Heart right ventricle (tissue), 16 donors: ENCODE data around the gene SLAMF6. TPM values are rescaled to one million over a fixed set of nuclear protein-coding genes. Genes with fewer than 3 reads are reported as not detected.

Source experiments
- ATAC-seq, 8 donors: fragments of 200-7000 bp; cut with Tn5 transposase; one replicate each; pipeline ENCODE4 v1.9.1; 2020; ENCODE audit warnings: mild to moderate bottlenecking in 8 of 8, moderate library complexity in 8 of 8, moderate number of reproducible peaks in 1 of 8
- DNase-seq, 2 donors: peaks; one replicate each; pipeline ENCODE4 v3.0.0-alpha.2; 2020
- H3K27ac ChIP-seq, 10 donors: fragments of 200-600 bp; sonication (generic) in 2 of 10; one replicate each; pipeline versions ENCODE4 v1.5.0 to v1.8.0; 2020 to 2022; ENCODE audit warnings: mild to moderate bottlenecking in 3 of 10
- H3K27me3 ChIP-seq, 7 donors: fragments of 200-600 bp; one replicate each; pipeline ENCODE4 v1.8.0; 2021 to 2022; ENCODE audit warnings: mild to moderate bottlenecking in 2 of 7
- H3K36me3 ChIP-seq, 9 donors: fragments of 200-600 bp; sonication (generic) in 1 of 9; one replicate each; pipeline versions ENCODE4 v1.5.0 to v1.8.0; 2020 to 2022; ENCODE audit warnings: mild to moderate bottlenecking in 2 of 9
- H3K4me1 ChIP-seq, 9 donors: fragments of 200-600 bp; sonication (generic) in 1 of 9; one replicate each; pipeline versions ENCODE4 v1.5.0 to v1.8.0; 2020 to 2022; ENCODE audit warnings: mild to moderate bottlenecking in 4 of 9
- H3K4me3 ChIP-seq, 10 donors: fragments of 200-600 bp; sonication (generic) in 2 of 10; one replicate each; pipeline versions ENCODE4 v1.5.0 to v1.8.0; 2020 to 2022; ENCODE audit warnings: mild to moderate bottlenecking in 7 of 10, moderate library complexity in 2 of 10
- H3K9me3 ChIP-seq, 11 donors: fragments of 200-600 bp in 10 of 11; sonication (generic) in 2 of 11; one replicate each; pipeline versions ENCODE4 v1.5.0 to v1.8.0; 2013 to 2022; ENCODE audit warnings: mild to moderate bottlenecking in 2 of 11, control low read depth in 1 of 11, moderate library complexity in 1 of 11
- CTCF ChIP-seq, 9 donors: fragments of 200-600 bp; sonication (generic) in 2 of 9; IDR thresholded peaks; one replicate each; pipeline versions ENCODE4 v1.5.0 to v1.8.0; 2021 to 2022; ENCODE audit warnings: antibody characterized with exemption in 9 of 9, mild to moderate bottlenecking in 5 of 9, moderate library complexity in 1 of 9
- WGBS, 2 donors: extraction: QIAGEN DNeasy Blood & Tissue Kit; methylation state at CpG; one replicate each; pipeline ENCODE4 v1.1.7; 2013; ENCODE audit warnings: inconsistent platforms in 1 of 2; 5-methylcytosine and 5-hydroxymethylcytosine counted together
- intact Hi-C, 10 donors: fragments of 100-400 bp; cut with DNase I; formaldehyde crosslinking; loops; one replicate each; pipeline versions ENCODE4 v1.11.1 to v1.14.2; 2022
- polyA plus RNA-seq, 2 donors: library from polyadenylated mRNA; stranded (reverse); fragments of 200-250 nt; gene quantifications; one replicate each; pipeline ENCODE4 v1.2.3, GENCODE V29; 2013
- total RNA-seq, 10 donors: library from RNA; stranded (reverse); fragmentation: NEBNext Ultra II Directional in 3 of 10; extraction: Animal tissue kit (Norgen Biotek cat#: 25700) in 3 of 10; gene quantifications; one replicate each; pipeline versions ENCODE4 v1.2.1 to v1.2.4, GENCODE V29; 2021 to 2023
- donor health status: Arrhythmogenic right ventricular cardiomyopathy.
- donor health status: ischemic (EF 13 %, LVEDD 7.1; RV severe dilation, severe dysfunction).
- donor health status: healthy with polysubstance abuse.
- donor health status: DM: no; HTN: yes; CAD: no.
- donor health status: DM: no; HTN: no; CAD: no.
- donor health status: ischemic (EF 25% LVEDD 6.9; RV normal size, moderate dysfunction).
- donor health status: ischemic (EF 25% LVEDD 5.7; RV mildly dilated, moderate dysfunction).
- donor health status: healthy.
- donor health status: DM: yes; HTN: yes; CAD: no.
- donor health status: Ischemic cardiomyopathy.
- donor health status: ischemic (EF 35%, LVEDD 5.7; RV mildly dilated, moderate dysfunction).
- donor health status: nonischemic (EF 11% LVEDD 7.7; RV severe dilation, severe dysfunction).
- donor health status: DM: yes; HTN: yes; CAD: no.
- donor health status: PGD.
- donor health status: ischemic (EF 29% LVEDD 5.4; RV normal size, mild dysfunction).
- donor health status: nonischemic (EF 23%, LVEDD 6.1; RV moderate dilation, normal function).

Gene SLAMF6
- total and polyA plus RNA-seq, 12 donors: 0.10 to 2.7 (median 0.33) TPM; not detected in 3

- H3K36me3 ChIP-seq: no peaks in the 10 kb centered on the region
- H3K27me3 ChIP-seq: peaks cover 0 to 7% (median 0%) of the 10 kb centered on the region in 7 donors
- peaks cover 0 to 10% (median 0%) of the 10 kb centered on the region in 9 donors for H3K4me1 ChIP-seq
- no peaks in the 10 kb centered on the region for H3K9me3 ChIP-seq
- no peak for TF ChIP-seq CTCF (IDR thresholded peaks at IDR 0.05)
- DNase-seq (no peak), ATAC-seq (no peak)
- intact Hi-C loops: no loop called here
- no peak overlapping the region for H3K27ac ChIP-seq
- H3K4me3 ChIP-seq: no peak overlapping the region
- WGBS, 2 donors: 80 to 86% methylated on average over 1 of the region's 1 CpG
Measured at GRCh38 chr1:160451859-160452232, 71.2 kb downstream of the SLAMF6 start.

GRCh38 chr1:160451119-160451858 is 71.8 kb downstream of the SLAMF6 start:
- no peak for DNase-seq
- Histone ChIP-seq H3K9me3 (no peaks in the 10 kb centered on the region), H3K27me3 (peaks cover 0 to 7% (median 0%) of the 10 kb centered on the region in 7 donors), H3K4me1 (peaks cover 0 to 12% (median 0%) of the 10 kb centered on the region in 9 donors), H3K27ac (no peak overlapping the region), H3K4me3 (no peak overlapping the region), H3K36me3 (no peaks in the 10 kb centered on the region)
- TF ChIP-seq CTCF (IDR thresholded peaks at IDR 0.05): no peak
- ATAC-seq: no peak
- intact Hi-C loops: no loop called here
- 71 to 78% methylated on average over 7 of the region's 7 CpGs for WGBS, 2 donors

GRCh38 chr1:160449494-160449893 is 73.6 kb downstream of the SLAMF6 start:
- Histone ChIP-seq H3K4me3 (no peak overlapping the region), H3K36me3 (no peaks in the 10 kb centered on the region), H3K4me1 (peaks cover 0 to 12% (median 0%) of the 10 kb centered on the region in 9 donors), H3K27me3 (peaks cover 0 to 7% (median 0%) of the 10 kb centered on the region in 7 donors), H3K9me3 (no peaks in the 10 kb centered on the region), H3K27ac (no peak overlapping the region)
- TF ChIP-seq CTCF (IDR thresholded peaks at IDR 0.05): no peak
- 92% methylated on average over 2 of the region's 2 CpGs for WGBS, 2 donors
- intact Hi-C loops: no loop called here
- DNase-seq (no peak), ATAC-seq (no peak)

GRCh38 chr1:160446945-160447600 is 76.0 kb downstream of the SLAMF6 start:
- DNase-seq: no peak
- no peak overlapping the region for H3K27ac ChIP-seq
- no peak for TF ChIP-seq CTCF (IDR thresholded peaks at IDR 0.05)
- WGBS, 2 donors: 46 to 54% methylated on average over 8 of the region's 8 CpGs
- no peak for ATAC-seq
- no peaks in the 10 kb centered on the region for H3K27me3 ChIP-seq
- H3K4me1 ChIP-seq: peaks cover 0 to 12% (median 0%) of the 10 kb centered on the region in 9 donors
- intact Hi-C loops: no loop called here
- H3K9me3 ChIP-seq: no peaks in the 10 kb centered on the region
- H3K4me3 ChIP-seq: no peak overlapping the region
- H3K36me3 ChIP-seq: no peaks in the 10 kb centered on the region
